ENCODE data around the gene PDILT. TPM values are rescaled to one million over a fixed set of nuclear protein-coding genes. Genes with fewer than 3 reads are reported as not detected.
"Not testable (repeated sequence)": the region's sequence is repeated elsewhere in the genome, so short reads cannot be mapped to it uniquely, and the experiment has no call there.

PDILT gene
- total and polyA plus RNA-seq, 2 donors = 0.16 TPM; not detected in 1

DNA sequence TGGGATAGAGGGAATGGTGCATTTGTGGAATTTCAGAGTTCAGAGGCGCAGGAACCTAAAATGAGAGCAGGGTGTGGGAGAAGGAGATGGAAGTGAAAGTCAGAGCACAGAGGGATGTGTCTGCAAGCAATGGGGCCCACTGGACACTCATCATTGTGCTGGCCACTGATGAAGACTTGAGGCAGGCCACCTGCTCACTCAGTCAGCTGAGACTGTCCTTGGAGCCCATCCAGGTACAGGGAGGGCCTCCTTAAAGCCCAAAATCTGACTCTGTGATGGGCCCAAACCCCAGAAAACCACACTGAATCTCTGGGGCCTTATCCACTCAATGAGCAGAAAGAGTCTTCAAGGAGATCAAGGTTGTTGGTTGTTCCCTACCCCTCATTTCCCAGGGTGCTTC is 82.9 kb downstream of the PDILT start:
- no peak overlapping the region for H3K27ac ChIP-seq (ENCODE audit: low read depth in 1 of 2, low read length in 1 of 2)

DNA sequence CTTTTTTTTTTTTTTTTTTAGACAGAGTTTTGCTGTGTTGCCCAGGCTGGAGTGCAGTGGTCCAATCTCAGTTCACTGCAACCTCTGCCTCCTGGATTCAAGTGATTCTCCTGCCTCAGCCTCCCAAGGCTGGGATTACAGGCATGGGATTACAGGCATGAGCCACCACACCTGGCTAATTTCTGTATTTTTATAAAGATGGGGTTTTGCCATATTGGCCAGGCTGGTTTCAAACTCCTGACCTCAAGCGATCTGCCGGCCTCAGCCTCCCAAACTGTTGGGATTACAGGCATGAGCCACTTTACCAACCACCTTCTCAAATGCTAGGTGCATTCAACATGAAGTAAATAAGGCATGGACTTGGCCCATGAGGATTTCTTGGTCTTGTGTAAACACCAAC is 83.5 kb downstream of the PDILT start:
- not testable (repeated sequence) for H3K4me1 ChIP-seq (ENCODE audit: control insufficient read depth in 2 of 2, insufficient read depth in 2 of 2, low read length in 2 of 2); H3K27ac ChIP-seq (ENCODE audit: low read depth in 1 of 2, low read length in 1 of 2); DNase-seq (ENCODE audit: low read depth in 6 of 9, low spot score in 9 of 9); H3K9me3 ChIP-seq (ENCODE audit: control insufficient read depth in 2 of 2, insufficient read depth in 1 of 2, low read length in 1 of 2); H3K36me3 ChIP-seq (ENCODE audit: control insufficient read depth in 2 of 2, insufficient read depth in 2 of 2, low read length in 1 of 2); H3K27me3 ChIP-seq (ENCODE audit: control insufficient read depth in 2 of 2, insufficient read depth in 1 of 2, low read length in 1 of 2); H3K4me3 ChIP-seq (ENCODE audit: low read length in 2 of 2)
- 97% methylated on average over 2 of the region's 2 CpGs for WGBS

More for the DNA sequence above, 82.9 kb downstream of the PDILT start:
- DNase-seq (ENCODE audit: low read depth in 6 of 9, low spot score in 9 of 9) = no peak
- H3K36me3 ChIP-seq (ENCODE audit: control insufficient read depth in 2 of 2, insufficient read depth in 2 of 2, low read length in 1 of 2) = no peaks in the 10 kb centered on the region
- no peaks in the 10 kb centered on the region for H3K27me3 ChIP-seq (ENCODE audit: control insufficient read depth in 2 of 2, insufficient read depth in 1 of 2, low read length in 1 of 2)
- H3K4me1 ChIP-seq (ENCODE audit: control insufficient read depth in 2 of 2, insufficient read depth in 2 of 2, low read length in 2 of 2) = no peaks in the 10 kb centered on the region
- H3K9me3 ChIP-seq (ENCODE audit: control insufficient read depth in 2 of 2, insufficient read depth in 1 of 2, low read length in 1 of 2) = no peaks in the 10 kb centered on the region
- no peak overlapping the region for H3K4me3 ChIP-seq (ENCODE audit: low read length in 2 of 2)
- 95% methylated on average over 1 of the region's 1 CpG for WGBS

DNA sequence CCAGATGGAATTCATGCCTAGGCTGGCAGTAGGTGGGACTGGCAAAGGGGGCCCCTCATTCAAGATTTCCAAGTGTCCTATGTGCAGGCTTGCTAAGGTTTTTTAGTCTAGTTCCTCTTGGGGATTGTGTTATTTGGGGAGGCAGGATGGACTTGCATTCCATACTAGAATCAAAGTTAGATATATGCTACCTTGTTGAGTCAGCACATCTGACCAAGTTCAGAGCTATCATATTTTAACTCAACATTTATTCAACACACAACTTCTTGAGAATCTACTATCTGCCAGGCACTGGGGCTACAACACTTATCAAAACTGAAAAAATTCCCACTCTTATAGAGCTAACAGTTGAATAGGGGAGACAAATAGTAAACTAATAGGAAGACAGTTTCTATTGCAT is 83.9 kb downstream of the PDILT start:
- H3K27me3 ChIP-seq (ENCODE audit: control insufficient read depth in 2 of 2, insufficient read depth in 1 of 2, low read length in 1 of 2) = no peaks in the 10 kb centered on the region
- no peak overlapping the region for H3K4me3 ChIP-seq (ENCODE audit: low read length in 2 of 2)
- no peaks in the 10 kb centered on the region for H3K36me3 ChIP-seq (ENCODE audit: control insufficient read depth in 2 of 2, insufficient read depth in 2 of 2, low read length in 1 of 2)
- DNase-seq (ENCODE audit: low read depth in 6 of 9, low spot score in 9 of 9) = no peak
- no peaks in the 10 kb centered on the region for H3K4me1 ChIP-seq (ENCODE audit: control insufficient read depth in 2 of 2, insufficient read depth in 2 of 2, low read length in 2 of 2)
- H3K27ac ChIP-seq (ENCODE audit: low read depth in 1 of 2, low read length in 1 of 2) = no peak overlapping the region
- no peaks in the 10 kb centered on the region for H3K9me3 ChIP-seq (ENCODE audit: control insufficient read depth in 2 of 2, insufficient read depth in 1 of 2, low read length in 1 of 2)

DNA sequence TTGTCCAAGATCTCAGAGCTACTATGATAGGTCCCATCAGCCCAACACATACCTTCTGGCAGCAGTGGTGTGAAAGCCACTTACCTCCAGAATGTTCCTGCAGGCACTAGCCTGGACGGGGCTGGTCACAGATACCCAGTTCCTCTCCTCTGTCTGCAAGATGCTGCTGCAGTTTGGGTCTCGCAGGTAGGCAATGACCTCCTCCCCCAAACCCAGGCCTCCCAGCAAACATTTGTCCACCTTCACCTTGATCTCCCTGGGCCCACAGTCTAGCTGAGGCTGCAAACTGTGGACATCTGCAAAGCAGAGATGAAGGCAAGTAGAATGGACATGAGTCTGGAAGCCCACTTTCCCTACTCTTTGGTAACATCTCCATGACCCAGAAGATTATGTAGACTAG is 84.4 kb downstream of the PDILT start:
- WGBS = 90% methylated on average over 2 of the region's 2 CpGs
- Histone ChIP-seq H3K4me1 (ENCODE audit: control insufficient read depth in 2 of 2, insufficient read depth in 2 of 2, low read length in 2 of 2) (no peaks in the 10 kb centered on the region), H3K36me3 (ENCODE audit: control insufficient read depth in 2 of 2, insufficient read depth in 2 of 2, low read length in 1 of 2) (no peaks in the 10 kb centered on the region), H3K27ac (ENCODE audit: low read depth in 1 of 2, low read length in 1 of 2) (no peak overlapping the region), H3K4me3 (ENCODE audit: low read length in 2 of 2) (no peak overlapping the region), H3K27me3 (ENCODE audit: control insufficient read depth in 2 of 2, insufficient read depth in 1 of 2, low read length in 1 of 2) (no peaks in the 10 kb centered on the region), H3K9me3 (ENCODE audit: control insufficient read depth in 2 of 2, insufficient read depth in 1 of 2, low read length in 1 of 2) (no peaks in the 10 kb centered on the region)
- no peak for DNase-seq (ENCODE audit: low read depth in 6 of 9, low spot score in 9 of 9)

DNA sequence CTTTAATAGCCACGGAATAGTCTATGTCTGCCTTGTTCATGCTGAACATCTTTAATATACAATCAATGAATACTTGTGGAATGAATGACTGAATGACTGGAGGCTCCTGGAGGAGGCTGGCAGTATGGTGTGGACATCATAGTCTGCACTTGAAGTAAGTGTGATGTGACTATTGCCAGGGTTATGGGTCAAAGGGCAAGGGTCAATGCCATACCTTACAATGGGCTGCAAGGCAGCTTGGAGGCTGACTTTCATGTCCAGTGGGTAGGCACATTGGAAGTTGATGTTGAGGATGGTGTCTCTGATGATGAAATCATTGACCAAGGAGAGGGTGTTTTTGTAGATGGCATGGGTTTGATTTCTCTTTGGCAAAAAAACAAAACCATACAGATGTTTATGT is 85.1 kb downstream of the PDILT start:
- no peaks in the 10 kb centered on the region for H3K36me3 ChIP-seq (ENCODE audit: control insufficient read depth in 2 of 2, insufficient read depth in 2 of 2, low read length in 1 of 2)
- 92% methylated on average over 1 of the region's 1 CpG for WGBS
- H3K9me3 ChIP-seq (ENCODE audit: control insufficient read depth in 2 of 2, insufficient read depth in 1 of 2, low read length in 1 of 2) = no peaks in the 10 kb centered on the region
- no peak for DNase-seq (ENCODE audit: low read depth in 6 of 9, low spot score in 9 of 9)
- H3K27ac ChIP-seq (ENCODE audit: low read depth in 1 of 2, low read length in 1 of 2) = no peak overlapping the region
- no peaks in the 10 kb centered on the region for H3K27me3 ChIP-seq (ENCODE audit: control insufficient read depth in 2 of 2, insufficient read depth in 1 of 2, low read length in 1 of 2)
- no peaks in the 10 kb centered on the region for H3K4me1 ChIP-seq (ENCODE audit: control insufficient read depth in 2 of 2, insufficient read depth in 2 of 2, low read length in 2 of 2)
- no peak overlapping the region for H3K4me3 ChIP-seq (ENCODE audit: low read length in 2 of 2)

DNA sequence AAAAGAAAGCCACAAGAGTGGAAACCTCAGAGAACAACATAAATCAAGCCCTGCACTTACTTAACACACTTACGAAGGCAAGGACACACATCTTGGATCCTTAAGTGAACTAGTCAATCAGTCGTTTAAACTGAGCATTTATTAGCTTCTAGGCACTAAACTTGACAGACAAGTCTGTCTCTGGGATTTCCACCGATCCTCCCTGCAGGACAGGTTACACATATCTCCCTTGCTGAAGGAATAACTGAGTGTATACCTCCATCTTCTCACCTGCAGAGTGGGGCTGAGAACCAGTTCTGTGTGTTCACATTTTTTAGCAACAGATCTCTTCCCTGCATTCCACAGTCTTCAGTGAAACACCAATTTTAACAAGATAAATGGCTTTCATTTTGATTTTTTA is 86.1 kb downstream of the PDILT start:
- no peak for DNase-seq (ENCODE audit: low read depth in 6 of 9, low spot score in 9 of 9)
- H3K4me3 ChIP-seq (ENCODE audit: low read length in 2 of 2) = no peak overlapping the region
- no peaks in the 10 kb centered on the region for H3K9me3 ChIP-seq (ENCODE audit: control insufficient read depth in 2 of 2, insufficient read depth in 1 of 2, low read length in 1 of 2)
- H3K27ac ChIP-seq (ENCODE audit: low read depth in 1 of 2, low read length in 1 of 2) = no peak overlapping the region
- 70% methylated on average over 3 of the region's 3 CpGs for WGBS
- H3K36me3 ChIP-seq (ENCODE audit: control insufficient read depth in 2 of 2, insufficient read depth in 2 of 2, low read length in 1 of 2) = no peaks in the 10 kb centered on the region
- H3K4me1 ChIP-seq (ENCODE audit: control insufficient read depth in 2 of 2, insufficient read depth in 2 of 2, low read length in 2 of 2) = no peaks in the 10 kb centered on the region
- no peaks in the 10 kb centered on the region for H3K27me3 ChIP-seq (ENCODE audit: control insufficient read depth in 2 of 2, insufficient read depth in 1 of 2, low read length in 1 of 2)

DNA sequence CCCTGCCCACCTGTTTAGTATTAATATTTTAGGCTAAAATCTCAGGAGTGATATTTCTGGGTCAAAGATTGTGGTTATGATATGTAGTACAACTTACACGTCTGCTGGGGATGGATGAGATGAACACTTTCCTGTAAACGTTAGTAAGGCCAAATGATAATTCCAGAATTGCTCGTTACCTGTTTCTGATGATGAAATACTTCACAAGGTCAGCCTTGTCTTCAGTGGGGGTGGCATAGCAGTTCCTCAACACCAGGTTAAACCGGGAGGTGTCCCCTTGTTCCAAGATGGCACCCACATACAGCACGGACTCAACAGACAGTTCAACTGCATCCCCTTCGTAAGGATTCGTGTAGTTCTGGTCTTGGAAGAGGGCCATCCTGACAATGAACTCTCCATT is 86.5 kb downstream of the PDILT start:
- Histone ChIP-seq H3K36me3 (ENCODE audit: control insufficient read depth in 2 of 2, insufficient read depth in 2 of 2, low read length in 1 of 2) (no peaks in the 10 kb centered on the region), H3K4me3 (ENCODE audit: low read length in 2 of 2) (no peak overlapping the region), H3K27ac (ENCODE audit: low read depth in 1 of 2, low read length in 1 of 2) (no peak overlapping the region), H3K9me3 (ENCODE audit: control insufficient read depth in 2 of 2, insufficient read depth in 1 of 2, low read length in 1 of 2) (no peaks in the 10 kb centered on the region), H3K27me3 (ENCODE audit: control insufficient read depth in 2 of 2, insufficient read depth in 1 of 2, low read length in 1 of 2) (no peaks in the 10 kb centered on the region), H3K4me1 (ENCODE audit: control insufficient read depth in 2 of 2, insufficient read depth in 2 of 2, low read length in 2 of 2) (no peaks in the 10 kb centered on the region)
- WGBS = 87% methylated on average over 7 of the region's 7 CpGs
- DNase-seq (ENCODE audit: low read depth in 6 of 9, low spot score in 9 of 9) = no peak

DNA sequence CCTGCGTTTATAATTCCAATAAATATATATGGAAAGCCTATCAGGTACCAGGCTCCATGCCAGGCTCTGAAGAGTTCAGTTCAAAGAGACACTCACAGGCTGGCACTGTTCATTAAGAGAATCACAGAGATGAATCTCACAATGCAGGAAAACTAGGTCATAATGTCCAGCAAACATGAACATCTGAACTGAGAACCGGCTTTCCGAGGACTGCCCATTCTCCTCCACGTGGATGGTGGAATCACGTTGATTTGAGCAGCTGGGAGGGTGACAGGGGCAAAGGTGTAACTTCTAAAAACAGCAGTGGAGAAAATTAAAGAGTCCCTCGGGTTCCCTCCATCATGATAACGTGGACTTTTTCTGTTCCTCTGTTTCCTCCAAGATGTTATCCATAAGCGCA is 87.4 kb downstream of the PDILT start:
- WGBS = 77% methylated on average over 8 of the region's 8 CpGs

DNA sequence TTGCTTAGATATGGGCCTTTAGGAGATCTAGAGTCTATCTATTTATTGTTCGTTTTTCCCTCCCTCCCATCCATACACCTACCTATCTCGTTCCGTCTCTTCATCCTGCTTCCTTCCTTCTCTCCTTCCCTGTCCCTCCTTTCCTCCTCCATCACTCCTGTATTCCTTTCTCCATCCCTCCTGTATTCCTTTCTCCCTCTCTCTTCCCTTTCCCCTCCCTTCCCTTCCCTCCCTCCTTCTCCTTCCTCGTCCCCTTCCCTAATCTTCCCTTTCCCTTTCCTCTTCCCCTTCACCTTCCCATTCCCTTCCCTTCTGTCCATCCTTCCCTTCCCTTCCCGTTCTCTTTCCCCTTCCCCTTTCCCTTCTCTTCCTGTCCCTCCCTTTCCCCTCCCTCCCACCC is 87.8 kb downstream of the PDILT start:
- WGBS = 73% methylated on average over 5 of the region's 5 CpGs
- Histone ChIP-seq H3K27ac (ENCODE audit: low read depth in 1 of 2, low read length in 1 of 2) (no peak overlapping the region), H3K4me1 (ENCODE audit: control insufficient read depth in 2 of 2, insufficient read depth in 2 of 2, low read length in 2 of 2) (no peaks in the 10 kb centered on the region), H3K36me3 (ENCODE audit: control insufficient read depth in 2 of 2, insufficient read depth in 2 of 2, low read length in 1 of 2) (no peaks in the 10 kb centered on the region), H3K4me3 (ENCODE audit: low read length in 2 of 2) (no peak overlapping the region), H3K9me3 (ENCODE audit: control insufficient read depth in 2 of 2, insufficient read depth in 1 of 2, low read length in 1 of 2) (no peaks in the 10 kb centered on the region), H3K27me3 (ENCODE audit: control insufficient read depth in 2 of 2, insufficient read depth in 1 of 2, low read length in 1 of 2) (no peaks in the 10 kb centered on the region)
- no peak for DNase-seq (ENCODE audit: low read depth in 6 of 9, low spot score in 9 of 9)

More for the DNA sequence above, 87.4 kb downstream of the PDILT start:
- Histone ChIP-seq H3K27ac (ENCODE audit: low read depth in 1 of 2, low read length in 1 of 2) (no peak overlapping the region), H3K4me1 (ENCODE audit: control insufficient read depth in 2 of 2, insufficient read depth in 2 of 2, low read length in 2 of 2) (no peaks in the 10 kb centered on the region), H3K27me3 (ENCODE audit: control insufficient read depth in 2 of 2, insufficient read depth in 1 of 2, low read length in 1 of 2) (no peaks in the 10 kb centered on the region), H3K4me3 (ENCODE audit: low read length in 2 of 2) (no peak overlapping the region), H3K36me3 (ENCODE audit: control insufficient read depth in 2 of 2, insufficient read depth in 2 of 2, low read length in 1 of 2) (no peaks in the 10 kb centered on the region), H3K9me3 (ENCODE audit: control insufficient read depth in 2 of 2, insufficient read depth in 1 of 2, low read length in 1 of 2) (no peaks in the 10 kb centered on the region)
- DNase-seq (ENCODE audit: low read depth in 6 of 9, low spot score in 9 of 9) = no peak

DNA sequence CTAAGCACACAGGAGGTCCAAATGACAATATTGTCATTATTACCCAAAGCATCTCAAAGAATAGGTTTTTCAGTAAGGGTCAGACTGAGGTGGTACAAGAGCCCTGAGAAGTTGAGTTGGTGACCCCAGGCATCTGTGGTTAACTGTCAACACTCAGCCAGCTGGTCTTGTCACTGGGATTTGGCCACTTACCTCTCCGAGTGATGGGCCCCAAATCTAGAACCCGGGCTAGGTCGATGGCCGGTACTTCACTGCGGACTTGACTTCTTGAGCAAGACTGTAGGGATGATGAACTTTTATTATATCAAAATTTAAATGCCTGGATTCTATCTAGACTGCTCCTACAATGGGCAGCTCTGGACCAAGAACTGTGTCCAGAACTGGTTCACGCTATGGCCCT is 88.8 kb downstream of the PDILT start:
- no peaks in the 10 kb centered on the region for H3K4me1 ChIP-seq (ENCODE audit: control insufficient read depth in 2 of 2, insufficient read depth in 2 of 2, low read length in 2 of 2)
- H3K9me3 ChIP-seq (ENCODE audit: control insufficient read depth in 2 of 2, insufficient read depth in 1 of 2, low read length in 1 of 2) = no peaks in the 10 kb centered on the region
- DNase-seq (ENCODE audit: low read depth in 6 of 9, low spot score in 9 of 9) = no peak
- H3K36me3 ChIP-seq (ENCODE audit: control insufficient read depth in 2 of 2, insufficient read depth in 2 of 2, low read length in 1 of 2) = no peaks in the 10 kb centered on the region
- H3K27ac ChIP-seq (ENCODE audit: low read depth in 1 of 2, low read length in 1 of 2) = no peak overlapping the region
- WGBS = 99% methylated on average over 6 of the region's 6 CpGs
- no peak overlapping the region for H3K4me3 ChIP-seq (ENCODE audit: low read length in 2 of 2)
- H3K27me3 ChIP-seq (ENCODE audit: control insufficient read depth in 2 of 2, insufficient read depth in 1 of 2, low read length in 1 of 2) = no peaks in the 10 kb centered on the region
